ENCODE measurements around the gene C2CD5. TPM values are rescaled to one million over a fixed set of nuclear protein-coding genes. Genes with fewer than 3 reads are reported as not detected.

The C2CD5 gene
- total RNA-seq, 1 donor from 2014 or later = 6.6 TPM

GRCh38 chr12:22535478-22535877, 8.9 kb downstream of the C2CD5 start:
- FAIRE-seq (no peak), DNase-seq (ENCODE audit: low read depth) (no peak)
- no peaks in the 10 kb centered on the region for H3K27me3 ChIP-seq (ENCODE audit: control insufficient read depth, insufficient read depth, low read length)
- no peak overlapping the region for H3K4me3 ChIP-seq (ENCODE audit: low read depth, low read length)
- H3K36me3 ChIP-seq (ENCODE audit: control insufficient read depth, insufficient read depth, low read length) = peaks cover 1% of the 10 kb centered on the region
- TF ChIP-seq, protein P1, sequence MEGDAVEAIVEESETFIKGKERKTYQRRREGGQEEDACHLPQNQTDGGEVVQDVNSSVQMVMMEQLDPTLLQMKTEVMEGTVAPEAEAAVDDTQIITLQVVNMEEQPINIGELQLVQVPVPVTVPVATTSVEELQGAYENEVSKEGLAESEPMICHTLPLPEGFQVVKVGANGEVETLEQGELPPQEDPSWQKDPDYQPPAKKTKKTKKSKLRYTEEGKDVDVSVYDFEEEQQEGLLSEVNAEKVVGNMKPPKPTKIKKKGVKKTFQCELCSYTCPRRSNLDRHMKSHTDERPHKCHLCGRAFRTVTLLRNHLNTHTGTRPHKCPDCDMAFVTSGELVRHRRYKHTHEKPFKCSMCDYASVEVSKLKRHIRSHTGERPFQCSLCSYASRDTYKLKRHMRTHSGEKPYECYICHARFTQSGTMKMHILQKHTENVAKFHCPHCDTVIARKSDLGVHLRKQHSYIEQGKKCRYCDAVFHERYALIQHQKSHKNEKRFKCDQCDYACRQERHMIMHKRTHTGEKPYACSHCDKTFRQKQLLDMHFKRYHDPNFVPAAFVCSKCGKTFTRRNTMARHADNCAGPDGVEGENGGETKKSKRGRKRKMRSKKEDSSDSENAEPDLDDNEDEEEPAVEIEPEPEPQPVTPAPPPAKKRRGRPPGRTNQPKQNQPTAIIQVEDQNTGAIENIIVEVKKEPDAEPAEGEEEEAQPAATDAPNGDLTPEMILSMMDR (IDR thresholded peaks at IDR 0.05; ENCODE audit: insufficient read depth, low read length, severe bottlenecking) = no peak

GRCh38 chr12:22535038-22535437, 9.3 kb downstream of the C2CD5 start:
- Histone ChIP-seq H3K27me3 (ENCODE audit: control insufficient read depth, insufficient read depth, low read length) (no peaks in the 10 kb centered on the region), H3K36me3 (ENCODE audit: control insufficient read depth, insufficient read depth, low read length) (peaks cover 1% of the 10 kb centered on the region), H3K4me3 (ENCODE audit: low read depth, low read length) (no peak overlapping the region)
- TF ChIP-seq, protein P1 (IDR thresholded peaks at IDR 0.05; ENCODE audit: insufficient read depth, low read length, severe bottlenecking) = no peak
- FAIRE-seq (no peak), DNase-seq (ENCODE audit: low read depth) (no peak)

DNA sequence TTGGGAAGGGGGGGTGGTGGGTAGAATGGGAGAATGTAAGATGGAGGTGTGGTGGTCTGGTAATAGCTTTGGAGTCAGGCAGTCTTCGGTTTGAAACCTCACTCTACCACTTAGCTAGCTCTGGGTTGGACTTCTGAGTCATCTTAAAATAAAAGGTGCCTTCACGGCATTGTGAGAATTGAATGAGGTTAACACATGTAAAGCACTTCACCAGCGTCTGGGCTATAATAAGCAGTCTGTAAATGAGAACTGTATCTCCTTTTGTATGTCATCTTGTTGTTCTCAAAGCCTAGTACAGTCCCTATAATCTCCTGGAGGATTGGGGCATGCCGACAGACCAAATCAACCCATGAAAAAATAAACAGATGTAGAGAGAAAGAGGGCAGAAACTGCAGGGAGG, 11.2 kb downstream of the C2CD5 start:
- H3K36me3 ChIP-seq (ENCODE audit: control insufficient read depth, insufficient read depth, low read length) = peaks cover 1% of the 10 kb centered on the region
- no peak for DNase-seq (ENCODE audit: low read depth)
- no peak for FAIRE-seq
- TF ChIP-seq, protein P1 (IDR thresholded peaks at IDR 0.05; ENCODE audit: insufficient read depth, low read length, severe bottlenecking) = no peak
- H3K4me3 ChIP-seq (ENCODE audit: low read depth, low read length) = no peak overlapping the region
- no peaks in the 10 kb centered on the region for H3K27me3 ChIP-seq (ENCODE audit: control insufficient read depth, insufficient read depth, low read length)

GRCh38 chr12:22532317-22532716, 12.0 kb downstream of the C2CD5 start:
- no peak overlapping the region for H3K4me3 ChIP-seq (ENCODE audit: low read depth, low read length)
- FAIRE-seq (no peak), DNase-seq (ENCODE audit: low read depth) (no peak)
- TF ChIP-seq, protein P1 (IDR thresholded peaks at IDR 0.05; ENCODE audit: insufficient read depth, low read length, severe bottlenecking) = no peak
- H3K36me3 ChIP-seq (ENCODE audit: control insufficient read depth, insufficient read depth, low read length) = peaks cover 1% of the 10 kb centered on the region
- no peaks in the 10 kb centered on the region for H3K27me3 ChIP-seq (ENCODE audit: control insufficient read depth, insufficient read depth, low read length)

DNA sequence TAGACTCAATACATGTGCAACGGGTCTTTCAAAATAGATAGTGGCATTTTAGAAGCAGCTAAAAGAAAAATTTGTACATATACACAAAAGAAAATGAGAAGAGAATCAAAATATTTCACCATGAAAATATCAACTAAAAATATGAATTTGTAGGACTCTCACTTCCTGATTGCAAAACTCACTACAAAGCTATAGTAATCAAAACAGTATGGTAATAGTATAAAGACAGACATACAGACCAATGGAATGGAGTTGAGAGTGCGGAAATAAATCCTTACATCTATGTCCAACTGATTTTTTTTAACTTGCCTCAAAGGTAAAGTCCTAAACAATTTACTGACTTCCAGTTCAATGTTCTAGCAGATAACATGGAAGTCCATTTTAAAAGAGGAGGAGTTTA, 13.1 kb downstream of the C2CD5 start:
- H3K36me3 ChIP-seq (ENCODE audit: control insufficient read depth, insufficient read depth, low read length) = peaks cover 1% of the 10 kb centered on the region
- H3K27me3 ChIP-seq (ENCODE audit: control insufficient read depth, insufficient read depth, low read length) = no peaks in the 10 kb centered on the region
- DNase-seq (ENCODE audit: low read depth) = no peak
- H3K4me3 ChIP-seq (ENCODE audit: low read depth, low read length) = no peak overlapping the region
- no peak for FAIRE-seq
- TF ChIP-seq, protein P1 (IDR thresholded peaks at IDR 0.05; ENCODE audit: insufficient read depth, low read length, severe bottlenecking) = no peak

- DNase-seq (ENCODE audit: low read depth) (peak; percentile 71), FAIRE-seq (no peak)
- H3K36me3 ChIP-seq (ENCODE audit: control insufficient read depth, insufficient read depth, low read length) = peaks cover 1% of the 10 kb centered on the region
- no peaks in the 10 kb centered on the region for H3K27me3 ChIP-seq (ENCODE audit: control insufficient read depth, insufficient read depth, low read length)
- no peak overlapping the region for H3K4me3 ChIP-seq (ENCODE audit: low read depth, low read length)
- TF ChIP-seq, protein P1 (IDR thresholded peaks at IDR 0.05; ENCODE audit: insufficient read depth, low read length, severe bottlenecking) = no peak
Measured at GRCh38 chr12:22529281-22530060, 14.9 kb downstream of the C2CD5 start.
